Midbrain (tissue), 1 donor: ENCODE data around the gene ATXN7L1.
"Not testable (repeated sequence)": the region's sequence is repeated elsewhere in the genome, so short reads cannot be mapped to it uniquely, and the experiment has no call there.

Source experiments
- DNase-seq: peaks from one replicate; lab custom pipeline; 2025; lab: John Stamatoyannopoulos, UW

The ATXN7L1 gene

DNA sequence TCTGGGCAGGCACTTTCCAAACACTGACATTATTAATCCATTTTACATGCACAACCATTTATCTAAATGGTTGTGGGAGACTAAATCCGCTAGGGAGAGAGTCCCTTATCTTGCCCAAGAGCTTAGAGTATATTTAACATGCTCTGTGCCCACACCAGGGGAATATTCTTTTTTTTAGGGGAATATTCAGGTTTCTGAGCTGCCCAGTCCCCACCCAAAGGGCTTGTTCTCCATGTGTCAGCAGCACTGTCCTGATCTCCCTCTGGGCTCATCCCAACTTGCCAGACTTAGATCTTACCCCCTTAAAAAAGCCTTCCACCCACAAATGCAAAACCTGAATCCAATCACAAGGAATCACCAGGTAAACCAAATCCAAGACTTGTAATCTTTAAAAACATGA, 132.1 kb downstream of the ATXN7L1 start:
- DNase-seq, result no peak

- no peak for DNase-seq
These were observed 132.9 kb downstream of the ATXN7L1 start for GRCh38 chr7:105743351-105744090.

DNA sequence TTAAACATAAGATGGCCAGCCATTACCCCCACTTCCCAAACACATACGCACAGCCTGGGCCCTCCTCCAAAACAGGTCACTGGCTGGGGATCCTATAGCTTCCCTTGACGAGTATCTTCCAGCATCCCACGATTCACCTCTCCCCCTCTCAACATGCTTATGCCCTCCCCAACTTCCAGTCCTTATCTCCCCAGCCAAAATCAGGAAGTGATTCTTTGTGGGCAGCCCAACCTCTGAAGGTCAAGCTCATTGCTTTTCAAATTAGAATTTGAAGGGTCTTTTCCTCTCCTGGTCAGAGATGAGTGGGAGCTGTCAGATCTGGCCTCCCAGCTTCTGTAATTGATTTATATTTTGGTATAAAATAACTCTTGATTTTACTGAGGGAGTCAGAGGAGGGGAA, 133.6 kb downstream of the ATXN7L1 start:
- no peak for DNase-seq

GRCh38 chr7:105741982-105742381, 134.4 kb downstream of the ATXN7L1 start:
- DNase-seq, result no peak

- no peak for DNase-seq
These were observed 138.3 kb downstream of the ATXN7L1 start for GRCh38 chr7:105738133-105738532.

GRCh38 chr7:105734233-105734632, 142.2 kb downstream of the ATXN7L1 start:
- DNase-seq, result no peak

GRCh38 chr7:105731042-105731441, 145.4 kb downstream of the ATXN7L1 start:
- DNase-seq, result no peak

- no peak for DNase-seq
These were observed 148.4 kb downstream of the ATXN7L1 start for GRCh38 chr7:105728028-105728427.

DNA sequence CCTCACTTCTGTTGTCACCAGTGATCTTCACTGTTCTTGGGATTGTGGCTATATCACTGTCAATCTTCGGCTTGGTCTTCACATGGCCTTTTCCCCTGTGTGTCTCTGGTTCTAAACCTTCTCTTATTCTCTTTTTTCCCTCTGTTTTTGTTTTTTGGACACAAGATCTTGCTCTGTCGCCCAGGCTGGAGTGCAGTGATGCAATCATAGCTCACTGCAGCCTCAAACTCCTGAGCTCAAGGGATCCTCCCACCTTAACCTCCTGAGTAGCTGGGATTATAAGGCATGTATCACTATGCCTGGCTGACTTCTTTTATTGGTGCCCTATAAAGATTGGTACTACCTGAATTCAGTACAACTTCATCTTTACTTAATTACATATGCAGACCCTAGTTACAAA, 151.7 kb downstream of the ATXN7L1 start:
- DNase-seq, result no peak

DNA sequence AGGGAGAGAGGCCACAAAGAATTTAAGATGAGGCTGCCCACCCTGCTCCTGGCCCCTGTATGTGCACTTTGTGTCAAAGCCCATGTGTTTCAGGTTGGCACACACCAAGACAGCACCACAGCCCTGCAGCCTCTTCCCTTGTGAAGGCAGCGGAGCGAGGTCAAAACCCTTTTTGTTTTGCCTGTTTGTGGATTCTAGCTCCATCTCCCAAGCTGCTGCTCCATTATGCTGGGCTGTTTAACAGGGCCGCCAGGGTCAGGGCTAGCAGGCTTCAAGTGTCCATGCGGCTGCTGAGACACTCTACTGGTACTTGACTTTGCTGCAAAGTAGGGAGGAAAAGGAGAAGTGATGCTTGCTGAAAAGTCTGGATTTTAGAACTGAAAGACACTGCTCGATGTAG, 152.8 kb downstream of the ATXN7L1 start:
- peak; percentile 50 for DNase-seq

DNA sequence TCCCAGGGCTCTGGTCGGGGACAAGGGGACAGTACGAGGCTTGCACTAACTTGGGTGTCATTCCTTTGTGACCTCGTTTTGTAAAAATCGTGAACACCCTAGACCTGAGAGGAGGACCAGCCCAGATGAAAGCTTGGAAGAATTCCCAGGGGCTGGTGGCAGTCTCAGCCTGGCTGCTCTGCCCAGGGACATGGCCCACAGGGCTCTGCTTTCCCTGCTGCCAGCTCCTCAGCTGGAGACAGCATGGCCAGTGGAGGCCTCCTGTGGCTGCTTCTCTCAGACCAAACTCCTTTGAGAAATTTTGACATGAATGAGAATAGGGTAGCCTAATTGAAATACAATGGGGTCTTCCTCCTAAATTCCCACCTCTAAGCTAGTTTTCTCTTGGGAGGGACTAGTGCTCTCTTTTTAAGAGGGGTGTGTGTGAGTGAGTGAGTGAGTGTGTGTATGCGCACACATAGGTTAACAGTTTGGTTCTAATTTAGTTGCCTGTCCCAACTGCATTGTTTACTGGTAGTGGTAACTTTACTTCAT, 154.8 kb downstream of the ATXN7L1 start:
- DNase-seq, result peak; percentile 18

- no peak for DNase-seq
These were observed 156.5 kb downstream of the ATXN7L1 start for GRCh38 chr7:105719919-105720318.

DNA sequence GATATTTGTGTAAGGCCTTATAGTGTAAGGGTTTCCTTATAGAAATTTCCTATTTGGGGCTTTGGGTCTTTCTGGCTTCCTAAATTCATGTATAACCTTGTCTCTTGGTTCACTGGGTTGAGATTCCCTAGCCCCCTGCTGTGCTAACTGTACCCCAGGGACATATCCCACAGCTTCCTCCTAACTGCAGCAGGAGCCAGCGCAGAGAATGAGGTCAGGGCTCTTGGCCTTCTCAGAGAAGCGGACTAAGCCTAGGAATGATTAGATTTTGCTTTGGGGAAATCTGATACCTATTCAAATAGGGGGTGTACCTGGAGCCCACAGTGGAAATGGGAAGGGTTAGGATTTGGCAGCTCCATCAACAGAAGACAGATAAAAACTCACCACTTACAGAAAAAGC, 157.0 kb downstream of the ATXN7L1 start:
- no peak for DNase-seq

GRCh38 chr7:105718511-105718925, 157.9 kb downstream of the ATXN7L1 start:
- no peak for DNase-seq

- no peak for DNase-seq
These were observed 160.9 kb downstream of the ATXN7L1 start for GRCh38 chr7:105715528-105715927.

GRCh38 chr7:105713488-105714465, 162.6 kb downstream of the ATXN7L1 start:
- DNase-seq, result no peak

DNA sequence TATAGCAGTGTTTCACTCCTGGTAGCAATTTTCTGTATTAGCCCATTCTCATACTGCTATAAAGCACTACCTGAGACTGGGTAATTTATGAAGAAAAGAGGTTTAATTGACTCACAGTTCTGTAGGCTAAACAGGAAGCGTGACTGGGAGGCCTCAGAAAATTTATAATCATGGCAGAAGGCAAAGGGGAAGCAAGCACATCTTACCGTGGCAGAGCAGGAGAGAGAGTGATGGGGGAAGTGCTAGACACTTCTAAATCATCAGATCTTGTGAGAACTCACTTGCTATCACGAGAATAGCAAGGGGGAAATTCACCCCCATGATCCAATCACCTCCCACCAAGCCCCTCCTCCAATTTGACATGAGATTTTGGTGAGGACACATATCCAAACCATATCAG, 163.5 kb downstream of the ATXN7L1 start:
- DNase-seq, result no peak

DNA sequence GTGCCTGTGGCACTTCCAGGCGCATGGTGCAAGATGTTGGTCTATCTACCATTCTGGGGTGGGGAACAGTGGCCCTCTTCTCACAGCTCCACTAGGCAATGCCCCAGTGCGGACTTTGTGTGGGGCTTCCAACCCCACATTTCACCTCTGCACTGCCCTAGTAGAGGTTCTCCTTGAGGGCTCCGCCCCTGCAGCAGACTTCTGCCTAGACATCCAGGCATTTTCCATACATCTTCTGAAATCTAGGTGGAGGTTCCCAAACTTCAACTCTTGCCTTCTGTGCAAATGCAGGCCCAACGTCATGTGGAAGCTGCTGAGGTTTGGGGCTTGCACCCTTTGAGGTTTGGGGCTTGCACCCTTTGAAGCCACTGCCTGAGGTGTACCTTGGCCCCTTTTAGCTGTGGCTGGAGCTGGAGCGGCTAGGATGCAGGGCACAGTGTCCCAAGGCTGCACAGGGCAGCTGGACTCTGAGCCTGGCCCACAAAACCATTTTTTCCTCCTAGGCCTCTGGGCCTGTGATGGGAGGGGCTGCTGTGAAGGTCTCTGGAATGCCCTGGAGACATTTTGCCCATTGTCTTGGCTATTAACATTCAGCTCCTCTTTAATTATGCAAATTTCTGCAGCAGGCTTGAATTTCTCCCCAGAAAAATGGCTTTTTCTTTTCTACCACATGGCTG, 164.5 kb downstream of the ATXN7L1 start:
- no peak for DNase-seq

DNA sequence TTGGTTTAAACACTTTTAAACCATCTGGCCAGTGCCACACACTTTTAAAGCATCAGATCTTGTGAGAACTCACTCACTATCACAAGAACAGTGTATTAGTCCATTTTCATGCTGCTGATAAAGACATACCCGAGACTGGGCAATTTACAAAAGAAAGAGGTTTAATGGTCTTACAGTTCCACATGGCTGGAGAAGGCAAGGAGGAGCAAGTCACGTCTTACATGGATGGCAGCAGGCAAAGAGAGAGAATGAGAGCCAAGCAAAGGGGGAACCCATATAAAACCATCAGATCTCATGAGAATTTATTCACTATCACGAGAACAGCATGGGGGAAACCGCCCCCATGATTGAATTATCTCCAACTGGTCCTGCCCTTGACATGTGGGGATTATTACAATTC, 165.7 kb downstream of the ATXN7L1 start:
- not testable (repeated sequence) for DNase-seq

DNA sequence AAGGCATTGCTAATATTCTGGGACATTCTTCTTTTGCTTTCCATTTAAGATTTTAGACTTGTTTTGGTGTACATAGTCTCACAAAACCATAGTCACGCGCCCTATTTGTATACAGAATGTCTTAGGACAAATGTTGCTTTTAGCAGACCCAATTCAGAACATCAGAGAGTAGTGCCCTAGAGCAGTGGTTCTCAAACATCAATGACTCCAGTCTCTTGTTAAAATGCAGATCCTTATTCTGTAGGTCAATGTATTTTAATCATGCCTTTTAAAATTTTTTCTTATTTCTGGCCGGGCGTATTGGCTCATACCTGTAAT, 167.7 kb downstream of the ATXN7L1 start:
- DNase-seq, result no peak

- no peak for DNase-seq
These were observed 168.2 kb downstream of the ATXN7L1 start for GRCh38 chr7:105707967-105708762.

DNA sequence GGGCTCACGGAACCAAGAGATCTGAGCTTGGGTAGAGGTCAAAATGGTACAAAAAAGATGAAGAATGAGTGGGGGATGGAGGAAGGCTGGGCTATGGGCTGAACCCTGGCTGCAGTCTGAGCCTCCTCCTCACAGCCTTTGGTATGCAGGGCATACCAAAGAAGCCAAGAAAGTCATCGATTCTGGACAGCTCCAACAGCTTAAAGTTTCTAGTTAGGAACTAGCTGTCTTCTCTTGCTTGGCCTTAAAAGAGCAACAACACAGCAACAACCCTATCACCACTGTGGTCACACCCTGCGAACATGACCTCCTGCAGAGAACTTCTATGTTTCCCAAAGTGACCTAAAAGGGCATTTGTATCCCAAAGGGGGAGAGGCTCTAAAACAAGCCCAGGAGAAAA, 169.0 kb downstream of the ATXN7L1 start:
- no peak for DNase-seq
